Stimulated activated CD4-positive, alpha-beta T cell treated with anti-CD3 and anti-CD28 coated beads, Interleukin-15, amount 100 ng/mL, for 24 hours (primary cell): ENCODE measurements around the gene RRAGC.

Experiments
- DNase-seq: peaks from one replicate; pipeline ENCODE4 v3.0.0-alpha.2; 2020

RRAGC gene, protein sequence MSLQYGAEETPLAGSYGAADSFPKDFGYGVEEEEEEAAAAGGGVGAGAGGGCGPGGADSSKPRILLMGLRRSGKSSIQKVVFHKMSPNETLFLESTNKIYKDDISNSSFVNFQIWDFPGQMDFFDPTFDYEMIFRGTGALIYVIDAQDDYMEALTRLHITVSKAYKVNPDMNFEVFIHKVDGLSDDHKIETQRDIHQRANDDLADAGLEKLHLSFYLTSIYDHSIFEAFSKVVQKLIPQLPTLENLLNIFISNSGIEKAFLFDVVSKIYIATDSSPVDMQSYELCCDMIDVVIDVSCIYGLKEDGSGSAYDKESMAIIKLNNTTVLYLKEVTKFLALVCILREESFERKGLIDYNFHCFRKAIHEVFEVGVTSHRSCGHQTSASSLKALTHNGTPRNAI

DNA sequence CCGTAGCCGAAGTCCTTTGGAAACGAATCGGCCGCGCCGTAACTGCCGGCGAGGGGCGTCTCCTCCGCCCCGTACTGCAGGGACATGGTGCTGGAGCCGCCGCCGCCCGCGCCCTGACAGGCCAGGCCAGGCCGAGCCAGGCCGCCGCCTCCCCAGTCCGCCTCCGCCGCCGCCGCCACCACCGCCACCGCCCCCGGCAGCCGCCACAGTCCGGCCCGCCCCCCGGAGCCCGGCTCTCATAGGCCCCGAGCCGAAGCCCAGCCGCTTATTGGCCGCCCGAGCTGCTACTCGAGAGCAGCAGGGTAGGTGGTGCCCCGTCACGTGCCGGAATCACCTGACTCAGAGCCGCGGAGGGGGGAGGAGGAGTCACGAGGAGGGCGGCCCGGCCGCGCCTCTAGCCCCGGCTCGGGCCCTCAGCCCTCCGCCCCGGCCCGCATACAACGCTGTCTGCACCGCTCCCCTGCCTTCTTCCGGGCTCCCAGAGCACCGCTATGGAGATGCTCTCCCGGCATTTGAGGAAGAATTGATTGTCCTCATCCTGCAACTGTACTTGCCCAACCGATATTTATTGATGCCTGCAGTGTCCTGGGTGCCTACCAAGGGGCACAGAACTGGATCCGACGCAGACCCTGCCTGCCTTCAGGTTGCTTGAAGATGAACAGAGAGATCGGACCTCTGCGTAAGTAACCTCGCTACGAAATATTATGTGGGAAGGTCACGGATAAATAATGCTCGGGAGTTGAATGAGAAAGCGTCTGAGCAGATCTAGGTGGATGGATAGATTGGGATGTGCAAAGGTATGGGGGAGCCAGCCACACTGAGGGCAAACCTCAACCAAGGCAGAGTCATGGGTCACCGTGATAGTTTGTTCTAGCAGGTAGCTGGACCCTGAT is at the start of gene RRAGC:
RRAGC (minus strand) TSS at position 212 of the 893 bp plus-strand sequence; CDS start at position 86, 126 bp downstream.
- peak; percentile 99 for DNase-seq

DNA sequence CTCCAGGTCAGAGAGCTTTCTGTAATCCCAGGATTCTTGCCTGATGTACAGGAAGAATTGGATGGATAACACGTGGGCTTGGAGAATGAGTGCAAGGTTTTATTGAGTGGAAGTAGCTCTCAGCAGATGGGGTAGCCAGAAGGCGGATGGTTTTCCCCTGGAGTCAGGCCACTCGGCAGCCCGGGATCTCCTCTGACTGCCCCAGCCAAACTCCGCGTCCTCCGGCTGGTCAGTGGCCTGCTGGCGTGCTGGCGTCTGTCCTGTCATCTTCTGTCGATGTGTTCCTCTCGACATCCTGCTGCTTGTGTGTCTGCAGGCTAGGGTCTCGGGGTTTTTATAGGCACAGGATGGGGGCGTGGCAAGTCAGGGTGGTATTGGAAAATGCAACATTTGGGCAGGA is 49.2 kb upstream of the RRAGC start:
- DNase-seq: no peak

DNA sequence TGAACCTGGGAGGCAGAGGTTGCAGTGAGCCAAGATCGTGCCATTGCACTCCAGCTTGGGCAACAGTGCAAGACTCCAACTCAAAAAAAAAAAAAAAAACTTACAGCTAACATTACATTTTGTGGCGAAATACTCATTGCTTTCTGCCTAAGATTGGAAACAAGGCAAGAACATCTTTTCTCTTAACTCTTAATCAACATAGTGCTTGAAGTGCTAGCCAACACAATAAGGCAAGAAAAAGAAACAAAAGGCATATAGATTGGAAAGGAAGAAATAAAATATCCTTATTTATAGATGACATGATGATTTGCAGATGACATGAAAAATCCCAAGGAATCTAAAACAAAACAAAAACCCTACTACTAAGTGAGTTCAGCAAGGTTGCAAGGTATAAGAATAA is 46.4 kb upstream of the RRAGC start:
- DNase-seq: no peak

DNA sequence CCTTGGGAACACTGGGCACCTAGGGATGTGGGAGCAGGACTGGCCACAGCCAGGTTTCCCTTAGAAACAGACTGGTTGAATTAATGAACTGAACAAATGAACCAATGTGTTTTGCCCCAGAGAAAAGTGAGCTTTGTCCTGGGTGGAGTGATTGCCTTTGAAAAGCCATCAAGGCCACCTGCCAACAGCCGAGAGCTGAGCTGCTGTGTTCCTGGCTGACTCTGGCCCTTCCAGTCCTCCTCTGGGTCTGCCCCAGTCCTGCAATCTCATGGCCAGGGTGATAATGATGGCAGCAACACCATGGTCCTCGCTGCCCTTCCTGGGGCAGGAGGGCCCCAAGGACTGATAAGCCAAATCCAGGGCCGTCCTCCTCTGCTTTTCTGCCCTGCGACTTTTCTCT is 40.0 kb upstream of the RRAGC start:
- DNase-seq: no peak

DNA sequence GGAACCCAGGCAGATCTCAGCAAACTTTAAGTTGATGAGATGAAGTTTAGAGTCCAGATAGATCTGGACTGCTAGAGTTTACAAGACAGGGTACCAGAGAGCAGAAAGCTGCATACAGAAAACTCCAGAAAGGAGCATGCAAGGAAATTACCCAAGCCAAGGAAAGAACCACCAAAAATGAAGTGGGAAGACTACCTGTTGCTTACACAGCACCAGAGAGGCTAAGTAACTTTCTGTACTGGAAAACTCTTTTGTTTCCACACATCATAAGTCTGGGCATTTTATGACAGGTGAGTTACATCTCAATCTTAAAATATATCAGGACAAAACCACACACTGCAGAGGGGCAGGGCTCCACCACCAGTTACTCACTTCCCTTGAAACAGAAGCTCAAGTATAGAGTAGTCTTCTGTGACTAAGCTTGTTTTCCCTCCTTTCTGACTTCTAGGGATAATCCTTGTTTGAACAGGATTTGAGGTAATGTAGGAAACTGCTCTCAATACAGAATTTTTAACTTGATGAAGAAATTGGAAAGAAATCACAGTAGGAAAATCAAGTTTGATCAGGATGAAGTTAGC is 39.2 kb upstream of the RRAGC start:
- DNase-seq: no peak

DNA sequence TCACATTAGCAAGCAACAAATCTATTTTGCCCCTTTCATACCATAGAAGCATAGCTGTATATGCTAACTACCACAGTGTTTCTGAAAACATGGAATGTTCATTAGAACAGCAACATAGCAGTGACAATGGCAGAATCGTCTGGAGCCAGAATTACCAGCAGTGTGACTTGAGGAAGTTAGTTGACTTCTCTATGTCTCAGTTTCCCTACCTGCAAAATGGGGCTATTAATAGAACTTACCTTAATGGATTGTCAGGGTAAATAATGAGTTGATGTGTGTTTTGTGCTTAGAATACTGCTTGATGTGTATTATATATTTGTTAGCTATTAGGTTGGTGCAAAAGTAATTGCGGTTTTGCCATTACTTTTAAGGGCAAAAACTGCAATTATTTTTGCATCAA is 36.6 kb upstream of the RRAGC start:
- no peak for DNase-seq

DNA sequence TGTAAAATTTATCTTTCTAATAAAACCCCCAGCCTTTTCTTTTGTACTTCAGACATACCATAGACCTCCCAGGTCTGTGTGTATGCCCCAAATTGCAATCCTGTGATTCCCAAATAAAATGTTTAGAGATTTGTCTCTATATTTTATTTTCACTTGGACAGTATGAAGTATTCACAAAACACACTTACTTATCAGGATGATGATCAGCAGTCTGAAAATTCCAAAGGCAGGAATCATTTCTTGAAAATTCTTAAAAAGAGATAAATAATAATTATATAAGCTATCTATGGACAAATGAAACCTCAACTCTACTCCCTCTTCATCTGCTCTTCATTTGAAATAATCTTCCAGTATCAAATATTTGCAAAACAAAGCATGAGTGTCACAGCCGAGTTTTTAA is 33.4 kb upstream of the RRAGC start:
- no peak for DNase-seq

DNA sequence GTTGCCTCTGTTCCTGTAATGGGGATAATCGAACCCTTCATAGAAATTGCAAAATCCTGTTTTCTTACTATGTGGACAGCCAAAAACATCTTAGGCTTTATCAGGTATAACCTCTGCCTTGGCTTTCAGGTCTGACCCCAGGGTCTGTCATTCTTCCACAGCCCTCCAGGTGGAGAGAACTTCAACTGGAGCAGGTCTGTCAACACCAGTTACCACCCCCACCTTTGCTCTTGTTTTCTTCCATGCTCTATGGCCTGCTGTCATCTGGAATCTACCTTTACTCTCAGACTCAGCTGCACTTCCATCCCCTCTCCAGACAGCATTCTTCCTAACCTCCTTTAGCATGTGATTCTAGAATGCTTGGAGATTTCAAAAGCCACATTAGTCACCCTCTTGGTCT is 32.2 kb upstream of the RRAGC start:
- DNase-seq: no peak

DNA sequence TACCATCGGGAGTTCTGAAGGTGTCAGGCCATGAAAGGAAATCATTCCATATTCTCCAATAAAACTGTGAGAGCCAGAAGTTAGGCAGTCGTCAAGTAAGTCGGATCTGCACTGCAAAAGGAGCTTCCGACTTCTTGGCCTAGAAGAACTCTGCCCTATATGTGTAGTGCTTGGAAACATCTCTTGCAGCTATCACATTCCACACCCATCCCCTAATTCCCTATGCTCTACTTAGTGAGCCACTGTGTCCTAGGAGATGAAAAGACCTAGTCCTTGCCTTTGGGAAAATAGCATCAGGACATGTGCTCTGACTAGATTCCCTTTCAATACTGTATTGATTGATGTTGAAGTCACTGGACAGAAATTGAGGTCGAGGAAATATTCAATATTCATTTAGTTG is 30.0 kb upstream of the RRAGC start:
- no peak for DNase-seq

DNA sequence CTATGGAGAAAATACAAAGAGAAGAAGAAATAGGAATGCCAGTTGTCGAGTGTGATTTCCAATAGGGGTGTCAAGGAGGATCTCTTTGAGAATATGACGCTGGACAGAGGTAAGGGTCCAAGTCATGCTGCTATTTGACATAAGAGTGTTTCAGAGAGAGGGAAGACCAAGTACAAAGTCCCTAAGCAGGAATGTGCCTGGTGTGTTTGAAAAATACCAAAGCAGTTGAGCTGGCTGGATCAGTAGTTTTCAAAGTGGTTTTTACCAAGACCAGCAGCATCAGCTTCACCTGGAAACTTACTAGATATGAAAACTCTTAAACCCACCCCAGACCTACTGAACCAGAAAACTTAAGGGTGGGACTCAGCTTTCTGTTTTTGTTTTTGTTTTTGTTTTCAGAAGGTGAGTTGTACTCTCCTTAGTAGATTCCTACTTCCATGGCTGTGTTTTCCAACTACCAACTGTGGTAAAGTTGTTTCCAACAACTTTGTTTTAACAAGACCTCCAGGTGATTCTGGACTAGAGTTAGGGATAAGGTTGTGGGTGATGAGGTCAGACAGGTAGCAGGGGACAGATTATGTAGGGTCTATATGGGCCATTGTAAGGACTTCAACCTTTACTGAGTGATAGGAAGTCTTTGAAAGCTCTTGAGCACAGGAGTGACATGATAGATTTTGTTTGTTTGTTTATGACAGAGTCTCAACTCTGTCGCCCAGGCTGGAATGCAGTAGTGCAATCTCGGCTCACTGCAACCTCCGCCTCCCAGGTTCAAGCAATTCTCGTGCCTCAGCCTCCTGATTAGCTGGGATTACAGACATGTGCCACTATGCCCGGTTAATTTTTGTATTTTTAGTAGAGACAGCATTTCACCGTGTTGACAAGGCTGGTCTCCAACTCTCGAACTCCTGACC is 29.1 kb upstream of the RRAGC start:
- no peak for DNase-seq

DNA sequence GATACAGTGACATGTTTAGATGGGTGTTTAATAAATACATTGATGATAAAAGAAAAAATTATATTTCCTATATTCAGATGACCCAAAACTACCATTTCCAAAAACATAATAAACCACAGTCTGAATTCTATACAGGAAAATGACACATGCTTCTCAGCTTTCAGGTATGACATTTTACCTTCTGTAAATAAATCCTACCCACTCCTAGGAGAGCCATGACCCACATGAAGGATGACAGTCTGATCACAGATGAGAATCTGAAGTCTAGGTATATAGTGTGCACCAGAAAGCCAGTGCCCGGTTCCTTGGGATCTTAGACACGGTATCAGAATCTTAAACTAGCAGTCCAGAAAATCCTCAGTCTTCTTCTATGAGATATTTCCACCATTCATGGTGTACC is 25.5 kb upstream of the RRAGC start:
- no peak for DNase-seq

DNA sequence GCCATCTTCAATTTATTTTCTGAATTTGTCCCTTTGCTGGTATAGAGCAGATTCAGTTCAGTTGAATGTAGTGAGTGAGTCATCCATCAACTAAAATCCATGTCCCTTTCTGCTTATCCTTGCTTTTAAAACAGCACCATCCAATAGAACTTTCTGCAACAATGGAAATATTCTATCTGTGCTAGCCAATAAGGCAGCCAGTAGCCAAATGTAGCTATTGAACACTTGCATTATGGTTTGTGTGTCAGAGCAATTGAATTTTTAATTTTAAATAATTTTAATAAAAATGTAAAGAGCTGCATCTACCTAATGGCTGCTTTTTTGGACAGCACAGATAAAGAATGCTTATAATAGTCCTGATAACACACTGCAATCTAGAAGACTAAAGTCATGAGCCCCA is 21.9 kb upstream of the RRAGC start, which contains the start of gene GJA9:
GJA9 (minus strand) TSS at position 101 of the 400 bp plus-strand sequence. CDS start 5,489 bp downstream, outside the sequence.
- DNase-seq: no peak

DNA sequence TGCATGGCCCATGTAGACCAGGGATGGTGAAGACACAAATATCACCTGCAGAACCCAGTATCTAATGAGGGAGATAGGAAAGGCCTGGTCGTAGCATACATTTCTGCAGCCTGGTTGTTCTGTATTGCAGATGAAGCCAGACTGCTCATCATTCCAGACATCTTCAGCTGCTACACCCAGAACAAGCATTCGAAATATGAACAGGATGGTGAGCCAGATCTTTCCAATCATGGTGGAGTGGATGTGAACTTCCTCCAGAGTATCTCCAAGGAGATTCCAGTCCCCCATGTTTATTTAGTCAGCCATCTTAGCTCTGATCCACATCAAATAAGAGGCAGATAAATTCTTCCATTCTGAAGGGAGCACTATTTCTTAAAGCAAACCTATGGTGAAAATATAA is 16.2 kb upstream of the RRAGC start:
- no peak for DNase-seq

DNA sequence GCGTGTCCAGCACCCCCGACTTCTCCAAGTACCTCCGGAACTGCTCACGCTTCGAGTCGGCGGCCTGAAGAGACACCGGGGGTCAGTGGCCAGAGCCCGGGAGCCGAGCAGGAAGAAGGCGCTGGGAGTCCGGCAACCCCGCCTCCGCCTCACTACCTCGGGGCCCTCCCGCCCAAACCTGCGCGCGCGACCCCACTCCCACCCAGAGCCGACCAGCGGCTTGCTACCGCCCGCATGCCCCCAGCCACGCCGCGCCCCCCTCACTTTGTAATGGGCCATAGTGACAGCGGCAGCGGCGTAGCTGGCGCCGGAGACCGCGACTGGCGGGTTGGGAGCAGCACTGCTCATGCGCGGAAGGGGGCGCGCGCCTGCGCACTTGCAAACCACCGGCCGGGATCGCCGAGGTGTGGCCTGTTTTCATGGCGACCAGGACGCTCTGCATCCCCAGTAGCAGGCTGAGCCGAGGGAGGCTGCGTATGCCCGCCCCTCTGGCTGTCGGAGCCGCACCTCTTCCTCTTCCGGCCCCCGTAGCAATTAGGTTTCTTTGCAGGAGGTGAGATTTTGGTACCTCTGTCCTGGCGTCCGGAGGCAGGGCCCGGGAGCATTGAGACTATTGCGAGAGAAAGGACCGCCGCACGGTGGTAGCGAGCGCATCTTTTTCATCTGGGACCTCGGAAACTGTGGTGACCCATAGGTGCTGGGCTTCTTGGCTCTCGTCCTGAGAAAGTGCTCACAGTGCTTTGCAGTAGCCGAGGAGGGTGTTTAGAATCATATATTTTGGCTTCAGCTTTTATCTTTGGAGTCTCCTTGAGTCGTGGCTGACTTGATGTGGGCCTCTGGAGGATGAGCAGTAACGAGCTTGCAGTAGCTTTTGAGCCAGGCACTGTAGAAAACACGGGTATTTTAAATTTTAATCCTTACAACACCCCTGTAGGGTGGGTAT is 13.7 kb upstream of the RRAGC start, which contains the start of gene MYCBP:
MYCBP (minus strand) TSS at position 322 of the 943 bp plus-strand sequence; CDS start at position 279, 43 bp downstream.
- peak; percentile 96 for DNase-seq

DNA sequence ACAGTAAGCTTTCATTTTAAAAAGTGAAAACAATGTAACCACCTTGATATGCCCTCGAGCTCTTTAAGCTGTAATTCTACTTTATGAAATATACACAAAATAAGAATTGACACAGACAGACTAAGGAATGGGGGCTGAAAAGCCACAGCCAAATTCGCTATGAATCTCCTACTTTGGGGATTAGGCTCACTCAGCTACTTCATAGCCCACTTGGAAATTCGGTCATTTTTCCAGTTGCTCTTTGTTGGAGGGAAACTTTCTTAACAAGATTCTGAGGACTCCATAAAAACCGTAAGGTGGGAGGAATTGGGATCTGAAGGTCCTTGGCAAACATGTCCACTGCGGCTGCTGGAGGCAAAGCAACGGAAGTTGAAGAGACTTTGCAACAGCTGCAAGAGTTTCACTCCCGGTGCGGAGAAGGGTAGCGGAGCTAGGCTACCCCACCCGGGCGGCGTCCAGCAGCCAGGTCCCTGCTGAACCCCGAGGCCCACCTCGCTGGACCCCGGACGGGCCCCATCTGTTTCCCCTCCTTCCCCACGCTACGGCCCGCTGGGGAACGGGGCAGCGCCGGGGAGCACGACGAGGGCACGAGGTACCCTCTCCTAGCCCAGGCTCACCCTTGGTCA is 12.9 kb upstream of the RRAGC start:
- peak; percentile 56 for DNase-seq

DNA sequence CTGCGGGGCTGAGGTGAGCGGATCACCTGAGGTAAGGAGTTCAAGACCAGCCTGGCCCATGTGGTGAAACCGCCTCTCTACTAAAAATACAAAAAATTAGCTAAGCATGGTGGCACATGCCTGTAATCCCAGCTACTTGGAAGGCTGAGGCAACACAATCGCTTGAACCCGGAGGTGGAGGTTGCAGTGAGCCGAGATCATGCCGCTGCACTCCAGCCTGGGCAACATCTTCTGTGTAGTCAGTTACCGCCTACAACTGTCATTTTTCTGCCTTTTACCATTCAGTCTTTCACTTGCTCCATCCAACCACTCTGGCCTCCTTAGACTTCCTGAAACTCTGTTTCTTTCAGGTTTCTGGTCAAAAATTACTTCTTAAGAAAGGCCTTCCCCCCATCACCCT is 11.4 kb upstream of the RRAGC start:
- no peak for DNase-seq

DNA sequence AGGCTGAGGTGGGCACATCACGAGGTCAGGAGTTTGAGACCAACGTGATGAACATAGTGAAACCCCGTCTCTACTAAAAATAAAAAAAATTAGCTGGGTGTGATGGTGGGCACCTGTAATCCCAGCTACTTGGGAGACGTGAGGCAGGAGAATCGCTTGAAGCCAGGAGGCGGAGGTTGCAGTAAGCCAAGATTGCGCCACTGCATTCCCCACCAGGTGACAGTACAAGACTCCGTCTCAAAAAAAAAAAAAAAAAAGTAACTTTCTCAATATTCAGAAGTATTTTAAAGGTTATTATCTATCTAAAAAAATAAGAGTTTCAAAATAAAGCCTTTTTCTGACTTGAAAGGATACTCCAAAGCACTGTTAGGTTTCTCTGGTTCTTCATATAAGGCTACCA is 7.6 kb upstream of the RRAGC start:
- no peak for DNase-seq

DNA sequence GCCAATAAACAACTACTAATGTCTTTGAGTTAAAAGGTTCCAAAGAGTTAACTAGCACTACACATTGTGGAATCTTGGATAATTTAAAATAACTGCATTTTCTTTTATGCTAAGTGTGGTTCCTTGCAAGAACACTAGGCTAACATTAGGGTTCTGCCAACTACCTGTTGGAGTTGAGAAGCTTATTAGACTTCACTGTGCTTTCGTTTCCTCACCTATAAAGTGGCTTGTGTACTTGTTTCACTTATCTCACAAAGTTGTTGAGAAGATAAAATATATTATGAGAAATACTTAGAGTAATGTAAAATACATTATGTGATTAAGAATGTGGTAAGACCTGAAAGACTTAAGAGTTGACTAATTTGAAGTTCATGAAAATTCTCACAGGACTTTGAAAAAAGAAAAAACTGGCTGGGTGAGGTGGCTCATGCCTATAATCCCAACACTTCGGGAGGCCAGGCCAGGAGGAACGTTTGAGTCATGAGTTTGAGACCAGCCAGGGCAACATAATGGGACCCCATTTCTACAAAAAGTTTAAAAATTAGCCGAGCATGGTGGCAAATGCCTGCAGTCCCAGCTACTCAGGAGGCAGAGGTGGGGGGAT is 5.6 kb upstream of the RRAGC start:
- DNase-seq: no peak

DNA sequence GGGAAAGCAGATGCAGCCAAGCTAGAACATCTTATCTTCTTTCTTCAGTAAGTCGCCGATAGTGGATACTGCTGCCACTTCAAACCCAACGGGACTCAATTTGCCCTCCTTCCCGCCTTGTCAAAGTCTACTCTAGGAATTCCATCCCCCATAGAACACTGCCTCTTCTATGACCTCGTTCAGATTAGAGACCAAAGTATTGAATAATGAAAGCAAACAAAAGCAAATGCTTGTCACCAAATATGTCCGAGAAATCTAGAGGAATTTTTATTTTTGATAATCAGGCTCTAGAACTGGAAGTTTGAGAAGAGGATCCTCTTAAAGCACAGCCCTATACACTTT is 853 bp upstream of the RRAGC start:
- no peak for DNase-seq

DNA sequence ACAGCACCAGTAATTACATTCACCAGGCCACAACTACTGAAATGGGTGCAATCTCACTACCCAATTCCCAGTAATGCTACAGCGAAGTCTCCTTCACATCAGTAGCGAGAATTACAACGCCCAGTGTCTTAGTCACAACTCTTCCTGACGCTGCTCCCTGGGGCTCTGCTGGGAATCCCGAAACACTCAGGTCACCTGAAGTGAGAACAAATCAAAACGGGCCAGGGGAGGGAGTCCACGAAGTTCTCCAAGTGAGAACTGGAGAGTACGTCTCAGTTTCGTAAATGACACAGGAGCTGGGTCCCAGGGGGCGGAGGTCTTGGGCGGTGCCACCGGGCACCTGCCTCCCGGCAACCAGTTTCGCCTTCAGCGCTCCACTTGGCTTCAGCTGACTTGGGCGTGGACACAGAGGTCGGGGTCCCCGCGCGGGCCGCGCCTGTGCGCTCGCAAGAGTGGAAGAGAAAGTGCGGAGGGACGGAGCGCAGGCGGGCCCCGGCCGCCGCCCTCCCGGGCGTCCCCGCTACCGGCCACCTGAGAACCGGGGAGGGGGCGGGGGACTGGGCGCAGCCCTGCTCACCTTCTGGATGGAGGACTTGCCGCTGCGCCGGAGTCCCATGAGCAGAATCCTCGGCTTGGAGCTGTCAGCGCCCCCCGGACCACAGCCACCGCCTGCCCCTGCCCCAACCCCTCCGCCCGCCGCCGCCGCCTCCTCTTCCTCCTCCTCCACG is 575 bp downstream of the RRAGC start:
- DNase-seq: peak; percentile 71
